H1 (cell line): ENCODE results near the gene TNRC6B. TPM values are rescaled to one million over a fixed set of nuclear protein-coding genes. Genes with fewer than 3 reads are reported as not detected.

Source experiments
- CREB1 ChIP-seq: IDR thresholded peaks from 2 replicates; pipeline ENCODE4 v1.6.1; 2012; ENCODE audit warnings: inconsistent platforms
- E2F6 ChIP-seq: IDR thresholded peaks from 2 replicates; pipeline ENCODE4 v1.6.1; 2012; ENCODE audit warnings: inconsistent platforms
- polyA plus RNA-seq, 7 experiments: library from polyadenylated mRNA; depleted of rRNA in 3 of 7; stranded (reverse) in 5 of 7; unstranded in 2 of 7; fragments of >200 nt in 5 of 7; fragments of 200-250 nt in 2 of 7; gene quantifications; 1 replicate in 5 of 7; 2 replicates in 1 of 7; 4 replicates in 1 of 7; pipeline versions ENCODE4 v1.2.1 to v1.2.3, GENCODE V29; 2011 to 2013; ENCODE audit warnings: missing spikeins in 2 of 7, mixed read lengths in 2 of 7
- total RNA-seq: library from RNA; stranded (reverse); fragmentation: NEBNext Ultra II Directional; extraction: Animal tissue kit (Norgen Biotek cat#: 25700); gene quantifications from 2 replicates; pipeline ENCODE4 v1.2.1, GENCODE V29; 2021

TNRC6B gene
- total and polyA plus RNA-seq, 2 of the 8 experiments (the other 6 are each of a cell fraction or from before 2014, with no cell fraction given): 12.5 to 48.9 TPM

GRCh38 chr22:40243891-40244290 is 66.2 kb downstream of the TNRC6B start (continued):
- TF ChIP-seq E2F6 (no peak), CREB1 (no peak)
